SK-N-MC (cell line): Measurements from ENCODE around the gene MBOAT2.

Experiments
- EZH2 ChIP-seq: fragments of 200-600 bp; sonication (generic); IDR thresholded peaks from one replicate; pipeline ENCODE4 v1.6.1; 2017; ENCODE audit warnings: antibody characterized with exemption
- POLR2AphosphoS5 ChIP-seq: IDR thresholded peaks from 2 replicates; pipeline ENCODE4 v1.6.1; 2012; ENCODE audit warnings: mild to moderate bottlenecking, low read depth, low read length, borderline replicate concordance

DNA sequence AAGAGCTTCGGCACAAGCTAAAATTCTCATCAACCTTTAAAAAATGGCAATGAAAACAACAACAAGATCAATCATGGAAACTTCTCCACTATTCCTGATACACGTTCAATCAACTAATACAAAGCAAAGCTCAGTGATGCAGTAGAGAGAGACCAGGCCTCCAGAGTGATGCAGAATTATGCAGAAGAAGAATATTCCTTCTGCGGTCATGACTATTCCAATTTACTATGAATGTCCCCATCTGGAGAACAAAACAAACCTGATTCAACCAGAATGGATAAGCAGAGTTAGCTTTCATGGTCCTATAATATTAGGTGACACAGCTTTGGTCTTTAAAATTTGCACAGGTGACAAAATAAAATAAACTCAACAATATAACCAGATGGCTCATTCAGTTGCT, 12.5 kb upstream of the MBOAT2 start:
- no peak for TF ChIP-seq POLR2AphosphoS5
- no peak for TF ChIP-seq EZH2
